Colonic mucosa (tissue), 4 donors: ENCODE measurements around the gene PDE10A. TPM values are rescaled to one million over a fixed set of nuclear protein-coding genes. Genes with fewer than 3 reads are reported as not detected.

Experiments used
- DNase-seq: peaks from one replicate; pipeline ENCODE4 v3.0.0-alpha.2; 2020
- H3K27ac ChIP-seq: fragments of 200-600 bp; one replicate; pipeline ENCODE4 v1.8.0; 2021
- H3K27me3 ChIP-seq: fragments of 200-600 bp; one replicate; pipeline ENCODE4 v1.8.0; 2021
- H3K36me3 ChIP-seq: fragments of 200-600 bp; one replicate; pipeline ENCODE4 v1.8.0; 2021
- H3K4me1 ChIP-seq: fragments of 200-600 bp; one replicate; pipeline ENCODE4 v1.8.0; 2021; ENCODE audit warnings: mild to moderate bottlenecking
- H3K4me3 ChIP-seq: fragments of 200-600 bp; one replicate; pipeline ENCODE4 v1.8.0; 2021
- H3K9ac ChIP-seq, 2 donors: one replicate each; pipeline ENCODE4 v1.7.0; 2013; ENCODE audit warnings: control low read depth in 2 of 2, low read depth in 2 of 2, low read length in 2 of 2
- H3K9me3 ChIP-seq: fragments of 200-600 bp; one replicate; pipeline ENCODE4 v1.8.0; 2021
- CTCF ChIP-seq: fragments of 200-600 bp; IDR thresholded peaks from one replicate; pipeline ENCODE4 v1.8.0; 2022; ENCODE audit warnings: antibody characterized with exemption, mild to moderate bottlenecking
- intact Hi-C: fragments of 100-400 bp; cut with DNase I; formaldehyde crosslinking; loops from one replicate; pipeline ENCODE4 v1.14.1; 2022
- total RNA-seq, 2 donors: library from RNA; stranded (reverse); fragmentation: NEBNext Ultra II Directional in 1 of 2; extraction: Animal tissue kit (Norgen Biotek cat#: 25700) in 1 of 2; gene quantifications; one replicate each; pipeline ENCODE4 v1.2.1, GENCODE V29; 2021
- donor health status: healthy.
- donor health status: DM: no; HTN: no; CAD: no.
- donor health status: DM: no; HTN: no; CAD: no.

The PDE10A gene
- total RNA-seq, 2 donors from 2014 or later, result 0.37 to 3.4 TPM

DNA sequence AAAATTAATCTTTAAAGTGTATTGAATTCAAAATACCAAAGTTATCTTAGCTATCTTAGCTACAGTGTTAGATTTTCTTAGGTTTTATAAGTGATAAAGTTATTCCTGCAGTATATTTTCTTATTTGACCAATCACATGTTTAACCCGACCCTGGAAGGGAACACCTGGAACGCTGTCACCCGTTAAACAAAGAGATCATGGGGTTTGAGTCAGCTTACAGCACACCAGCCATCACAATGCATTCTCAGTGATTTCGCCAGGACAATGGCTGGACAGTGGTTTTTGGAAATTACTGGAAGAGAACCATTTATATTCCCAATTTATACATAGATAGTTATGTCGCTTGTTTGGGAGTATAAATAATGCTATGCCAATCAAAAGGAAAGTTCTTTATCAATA lies 364.2 kb downstream of the PDE10A start:
- Histone ChIP-seq H3K27me3 (no peaks in the 10 kb centered on the region), H3K4me1 (no peaks in the 10 kb centered on the region), H3K36me3 (no peaks in the 10 kb centered on the region), H3K27ac (no peak overlapping the region), H3K9ac (no peak overlapping the region), H3K9me3 (no peaks in the 10 kb centered on the region), H3K4me3 (no peak overlapping the region)
- intact Hi-C loops, result no loop called here
- no peak for TF ChIP-seq CTCF
- DNase-seq, result no peak

GRCh38 chr6:165298402-165298801 lies 364.6 kb downstream of the PDE10A start:
- Histone ChIP-seq H3K4me3 (no peak overlapping the region), H3K27me3 (no peaks in the 10 kb centered on the region), H3K9ac (no peak overlapping the region), H3K27ac (no peak overlapping the region), H3K36me3 (no peaks in the 10 kb centered on the region), H3K9me3 (no peaks in the 10 kb centered on the region), H3K4me1 (no peaks in the 10 kb centered on the region)
- TF ChIP-seq CTCF, result no peak
- intact Hi-C loops, result no loop called here
- DNase-seq, result no peak

- no peak for TF ChIP-seq CTCF
- no peak overlapping the region for H3K4me3 ChIP-seq
- no peak overlapping the region for H3K27ac ChIP-seq
- H3K9ac ChIP-seq, result no peak overlapping the region
- no peaks in the 10 kb centered on the region for H3K27me3 ChIP-seq
- no peak for DNase-seq
- H3K9me3 ChIP-seq, result no peaks in the 10 kb centered on the region
- intact Hi-C loops, result no loop called here
- no peaks in the 10 kb centered on the region for H3K36me3 ChIP-seq
- H3K4me1 ChIP-seq, result no peaks in the 10 kb centered on the region
These were observed 370.4 kb downstream of the PDE10A start for GRCh38 chr6:165292657-165293056.
